Measurements from ENCODE around the gene RIN1.

The RIN1 gene

GRCh38 chr11:66337103-66337899, 1.1 kb upstream of the RIN1 start:
- CTCF ChIA-PET: interaction anchor here (1.3 kb wide), 1 partner anchor 26 kb away, joined by 5 read pairs; no protein-coding TSS in a partner anchor

GRCh38 chr11:66335531-66336233, 552 bp downstream of the RIN1 start:
- TF ChIP-seq FOXK2 (IDR thresholded peaks at IDR 0.05) (no peak), FOXM1 (IDR thresholded peaks at IDR 0.05; ENCODE audit: borderline replicate concordance) (no peak), NFRKB (IDR thresholded peaks at IDR 0.05) (no peak), L3MBTL2 (conservative IDR thresholded peaks at IDR 0.05) (no peak), ZNF384 (IDR thresholded peaks at IDR 0.05) (no peak), LEF1 (IDR thresholded peaks at IDR 0.05; ENCODE audit: borderline replicate concordance) (no peak), SUZ12 (IDR thresholded peaks at IDR 0.05) (no peak), SP1 (IDR thresholded peaks at IDR 0.05) (no peak), CTBP1 (IDR thresholded peaks at IDR 0.05; ENCODE audit: borderline replicate concordance) (no peak), HDGF (IDR thresholded peaks at IDR 0.05; ENCODE audit: borderline replicate concordance) (no peak), TARDBP (IDR thresholded peaks at IDR 0.05) (no peak), BHLHE40 (IDR thresholded peaks at IDR 0.05; ENCODE audit: borderline replicate concordance) (no peak), ARNT (IDR thresholded peaks at IDR 0.05) (no peak), ELF4 (IDR thresholded peaks at IDR 0.05) (no peak), FOXA1 (IDR thresholded peaks at IDR 0.05) (no peak)
- TF ChIP-seq, protein P1, sequence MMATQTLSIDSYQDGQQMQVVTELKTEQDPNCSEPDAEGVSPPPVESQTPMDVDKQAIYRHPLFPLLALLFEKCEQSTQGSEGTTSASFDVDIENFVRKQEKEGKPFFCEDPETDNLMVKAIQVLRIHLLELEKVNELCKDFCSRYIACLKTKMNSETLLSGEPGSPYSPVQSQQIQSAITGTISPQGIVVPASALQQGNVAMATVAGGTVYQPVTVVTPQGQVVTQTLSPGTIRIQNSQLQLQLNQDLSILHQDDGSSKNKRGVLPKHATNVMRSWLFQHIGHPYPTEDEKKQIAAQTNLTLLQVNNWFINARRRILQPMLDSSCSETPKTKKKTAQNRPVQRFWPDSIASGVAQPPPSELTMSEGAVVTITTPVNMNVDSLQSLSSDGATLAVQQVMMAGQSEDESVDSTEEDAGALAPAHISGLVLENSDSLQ (IDR thresholded peaks at IDR 0.05): no peak
- no peak for DNase-seq (ENCODE audit: extremely low spot score)
- POLR2A ChIA-PET: interaction anchor here (1.0 to 2.0 kb wide), 6 partner anchors 8 to 47 kb away, joined by 3 to 8 read pairs (median 5); partner anchors contain the start of genes B4GAT1 and YIF1A
- CTCF ChIA-PET: interaction anchor here (2.4 kb wide), 1 partner anchor 23 kb away, joined by 21 read pairs; no protein-coding TSS in a partner anchor

More at GRCh38 chr11:66337103-66337899, 1.1 kb upstream of the RIN1 start:
- POLR2A ChIA-PET: interaction anchor here (1.0 kb wide), 1 partner anchor 10 kb away, joined by 3 read pairs; the partner anchor contains the start of gene B4GAT1
- no peak for DNase-seq (ENCODE audit: extremely low spot score)
- TF ChIP-seq, protein P1 (IDR thresholded peaks at IDR 0.05): no peak
- TF ChIP-seq LEF1 (IDR thresholded peaks at IDR 0.05; ENCODE audit: borderline replicate concordance): no peak
- no peak for TF ChIP-seq FOXK2 (IDR thresholded peaks at IDR 0.05)
- TF ChIP-seq FOXA1 (IDR thresholded peaks at IDR 0.05): no peak
- no peak for TF ChIP-seq SP1 (IDR thresholded peaks at IDR 0.05)
- no peak for TF ChIP-seq TARDBP (IDR thresholded peaks at IDR 0.05)
- TF ChIP-seq ELF4 (IDR thresholded peaks at IDR 0.05): no peak
- no peak for TF ChIP-seq ZNF384 (IDR thresholded peaks at IDR 0.05)
- TF ChIP-seq L3MBTL2 (conservative IDR thresholded peaks at IDR 0.05): no peak
- TF ChIP-seq ARNT (IDR thresholded peaks at IDR 0.05): no peak
- no peak for TF ChIP-seq BHLHE40 (IDR thresholded peaks at IDR 0.05; ENCODE audit: borderline replicate concordance)

DNA sequence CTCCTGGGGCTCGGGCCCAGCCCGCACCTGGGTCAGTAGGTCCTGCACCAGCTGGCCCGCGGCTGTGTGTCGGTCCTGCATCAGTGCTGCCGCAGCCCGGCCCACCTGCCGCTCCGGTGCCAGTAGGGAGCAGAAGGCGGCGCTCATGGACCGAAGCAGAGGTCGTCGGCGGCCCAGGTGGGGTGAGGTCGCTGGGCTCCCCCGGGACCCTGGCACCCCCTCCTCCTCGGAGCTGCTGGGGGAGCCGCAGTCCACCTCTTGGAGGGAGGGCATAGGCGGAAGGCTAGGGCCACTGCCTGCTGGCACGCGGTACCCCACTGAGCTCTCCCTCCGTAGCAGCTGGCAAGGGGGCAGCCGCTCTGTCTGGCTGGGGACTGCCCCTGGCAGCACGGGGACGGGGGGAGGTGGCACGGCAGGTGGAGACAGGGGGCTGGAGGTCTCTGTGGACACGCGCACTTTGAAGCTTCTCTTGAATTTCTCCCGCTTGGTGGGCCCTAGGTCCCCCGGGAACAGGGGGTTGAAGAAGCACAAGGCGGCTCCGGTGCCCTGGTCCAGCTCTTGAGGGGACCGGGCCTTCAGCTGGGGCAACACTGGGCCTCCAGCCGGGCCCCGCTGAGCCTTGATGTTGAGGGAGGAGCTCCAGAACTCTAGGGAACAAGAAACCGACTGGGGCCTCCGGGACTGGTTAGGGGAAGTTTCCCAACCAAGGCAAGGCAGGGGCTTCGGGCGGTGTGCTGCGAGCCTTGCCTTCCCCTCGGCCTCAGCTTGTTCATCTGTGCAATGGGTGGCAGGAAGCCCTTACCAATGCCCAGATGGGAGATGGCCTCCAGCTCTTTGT, 1.4 kb downstream of the RIN1 start:
- ChIA-PET POLR2A (interaction anchor here (1.3 to 2.0 kb wide), 4 partner anchors 9 to 46 kb away, joined by 4 to 8 read pairs (median 6); partner anchors contain the start of gene YIF1A), CTCF (interaction anchor here (2.4 kb wide), 1 partner anchor 22 kb away, joined by 21 read pairs; no protein-coding TSS in a partner anchor)
- no peak for TF ChIP-seq NFRKB (IDR thresholded peaks at IDR 0.05)
- TF ChIP-seq ELF4 (IDR thresholded peaks at IDR 0.05): no peak
- no peak for TF ChIP-seq SUZ12 (IDR thresholded peaks at IDR 0.05)
- no peak for TF ChIP-seq ARNT (IDR thresholded peaks at IDR 0.05)
- no peak for TF ChIP-seq TARDBP (IDR thresholded peaks at IDR 0.05)
- no peak for TF ChIP-seq CTBP1 (IDR thresholded peaks at IDR 0.05; ENCODE audit: borderline replicate concordance)
- no peak for TF ChIP-seq FOXK2 (IDR thresholded peaks at IDR 0.05)
- no peak for TF ChIP-seq FOXM1 (IDR thresholded peaks at IDR 0.05; ENCODE audit: borderline replicate concordance)
- no peak for TF ChIP-seq L3MBTL2 (conservative IDR thresholded peaks at IDR 0.05)
- no peak for TF ChIP-seq HDGF (IDR thresholded peaks at IDR 0.05; ENCODE audit: borderline replicate concordance)
- DNase-seq (ENCODE audit: extremely low spot score): no peak

DNA sequence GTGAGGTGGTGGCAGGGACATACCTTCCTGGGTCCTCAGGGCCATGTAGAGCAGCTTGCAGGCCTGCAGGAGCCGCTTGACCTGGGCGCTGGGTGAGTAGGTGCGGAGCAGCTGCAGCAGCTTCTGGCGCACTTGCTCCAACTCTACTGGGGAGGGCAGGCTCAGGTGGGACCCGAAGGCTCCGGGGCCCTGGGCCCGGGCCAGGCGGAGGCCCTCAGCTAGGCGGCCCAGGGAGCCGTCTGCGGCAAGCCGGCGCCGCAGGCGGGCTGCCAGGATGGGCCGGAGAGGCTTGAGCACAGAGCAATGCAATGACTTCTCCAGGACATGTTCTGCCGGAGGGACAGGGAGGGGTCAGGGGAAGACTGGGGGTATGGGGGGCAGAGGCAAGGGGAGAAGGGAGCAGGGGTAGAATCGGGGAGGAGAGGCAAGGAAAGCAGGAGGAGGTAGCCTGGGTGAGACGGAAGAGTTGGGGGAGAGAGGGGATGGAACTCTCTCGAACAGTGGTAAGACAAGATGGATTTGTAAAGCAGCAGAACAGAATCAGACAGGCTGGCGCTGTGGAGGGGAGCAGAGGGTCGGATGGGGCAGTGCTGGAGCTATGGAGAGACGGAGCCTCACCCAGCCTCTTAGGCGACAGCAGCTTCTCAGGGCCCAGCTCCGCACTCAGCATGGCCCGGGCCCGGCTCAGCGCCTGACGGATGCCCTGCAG, 2.2 kb downstream of the RIN1 start:
- no peak for DNase-seq (ENCODE audit: extremely low spot score)
- ChIA-PET CTCF (interaction anchor here (2.4 kb wide), 1 partner anchor 21 kb away, joined by 21 read pairs; no protein-coding TSS in a partner anchor), POLR2A (interaction anchor here (0.9 to 2.0 kb wide), 3 partner anchors 19 to 45 kb away, joined by 3 to 8 read pairs (median 4); partner anchors contain the start of gene YIF1A)
- TF ChIP-seq TARDBP (IDR thresholded peaks at IDR 0.05) (no peak), FOXA1 (IDR thresholded peaks at IDR 0.05) (no peak), FOXK2 (IDR thresholded peaks at IDR 0.05) (no peak), L3MBTL2 (conservative IDR thresholded peaks at IDR 0.05) (no peak), LEF1 (IDR thresholded peaks at IDR 0.05; ENCODE audit: borderline replicate concordance) (no peak), ARNT (IDR thresholded peaks at IDR 0.05) (no peak), SUZ12 (IDR thresholded peaks at IDR 0.05) (no peak), CTBP1 (IDR thresholded peaks at IDR 0.05; ENCODE audit: borderline replicate concordance) (no peak)
